DOHH2 (cell line): ENCODE data around the gene PDXK.

Experiments used
- H3F3A ChIP-seq: fragments of 200-600 bp; sonication (generic), shearing (Covaris generic); 2 replicates; pipeline ENCODE4 v1.6.0; 2016; ENCODE audit warnings: antibody characterized with exemption, mild to moderate bottlenecking; ENCODE audit not compliant: control insufficient read depth, insufficient read depth
- H3K27ac ChIP-seq: fragments of 200-600 bp; sonication (generic); 2 replicates; pipeline ENCODE4 v1.5.1; 2014; ENCODE audit warnings: low read depth, mild to moderate bottlenecking, low read length, moderate library complexity
- H3K27me3 ChIP-seq: fragments of 200-600 bp; sonication (generic); 2 replicates; pipeline ENCODE4 v1.6.1; 2014; ENCODE audit warnings: mild to moderate bottlenecking, low read length, mixed read lengths; ENCODE audit not compliant: control insufficient read depth
- H3K36me3 ChIP-seq: fragments of 200-600 bp; sonication (generic); 2 replicates; pipeline ENCODE4 v1.6.1; 2014; ENCODE audit warnings: mild to moderate bottlenecking, low read length, moderate library complexity, mixed read lengths; ENCODE audit not compliant: control insufficient read depth
- H3K4me1 ChIP-seq: fragments of 200-600 bp; sonication (generic); 2 replicates; pipeline ENCODE4 v1.6.1; 2014; ENCODE audit warnings: mild to moderate bottlenecking, low read length, mixed read lengths; ENCODE audit not compliant: control insufficient read depth
- H3K4me2 ChIP-seq: fragments of 200-600 bp; sonication (generic); 2 replicates; pipeline ENCODE4 v1.6.0; 2014; ENCODE audit warnings: mild to moderate bottlenecking, low read length, moderate library complexity
- H3K4me3 ChIP-seq: fragments of 200-600 bp; sonication (generic); 2 replicates; pipeline ENCODE4 v1.5.1; 2014; ENCODE audit warnings: mild to moderate bottlenecking, low read length, mixed read lengths
- H3K79me2 ChIP-seq: fragments of 200-600 bp; sonication (generic); 2 replicates; pipeline ENCODE4 v1.6.1; 2014; ENCODE audit warnings: mild to moderate bottlenecking, low read length, mixed read lengths; ENCODE audit not compliant: control insufficient read depth
- H3K9me2 ChIP-seq: fragments of 200-600 bp; sonication (generic); replicated peaks from 2 replicates; pipeline ENCODE4 v1.6.1; 2014; ENCODE audit warnings: mild to moderate bottlenecking, low read length, mixed read lengths; ENCODE audit not compliant: control insufficient read depth
- H3K9me3 ChIP-seq: fragments of 200-600 bp; sonication (generic); 2 replicates; pipeline ENCODE4 v1.6.1; 2014; ENCODE audit warnings: antibody characterized with exemption, low read length, mixed read lengths; ENCODE audit not compliant: control insufficient read depth, insufficient read depth
- H4K20me1 ChIP-seq: fragments of 200-600 bp; sonication (generic); 2 replicates; pipeline ENCODE4 v1.6.0; 2014; ENCODE audit warnings: low read depth, mild to moderate bottlenecking, antibody characterized with exemption, low read length, moderate library complexity; ENCODE audit not compliant: control insufficient read depth, insufficient read depth
- CTCF ChIP-seq: fragments of 200-600 bp; sonication (generic); IDR thresholded peaks from one replicate; pipeline ENCODE4 v1.5.1; 2014; ENCODE audit warnings: antibody characterized with exemption, mild to moderate bottlenecking, low read depth, low read length; ENCODE audit not compliant: poor library complexity, severe bottlenecking
- EZH2phosphoT487 ChIP-seq: fragments of 200-600 bp; sonication (generic); IDR thresholded peaks from 2 replicates; pipeline ENCODE4 v1.6.1; 2017; ENCODE audit warnings: borderline replicate concordance, mild to moderate bottlenecking, antibody characterized with exemption, low read length, moderate library complexity, mixed read lengths

Gene PDXK

GRCh38 chr21:43717166-43717853 is 1.6 kb upstream of the PDXK start:
- H3F3A ChIP-seq, result no peaks in the 10 kb centered on the region; the same call in 1 of the 2 replicates
- peaks cover 13% of the 10 kb centered on the region for H4K20me1 ChIP-seq
- H3K4me3 ChIP-seq, result peak overlapping the region; percentile 27; the same call in 1 of the 2 replicates
- TF ChIP-seq EZH2phosphoT487, result no peak
- TF ChIP-seq CTCF, result no peak
- H3K4me2 ChIP-seq, result peak overlapping the region; percentile 65
- peaks cover 6% of the 10 kb centered on the region; the same call in 1 of the 2 replicates for H3K36me3 ChIP-seq
- no peaks in the 10 kb centered on the region for H3K9me2 ChIP-seq
- H3K27me3 ChIP-seq, result peaks cover 29% of the 10 kb centered on the region
- H3K4me1 ChIP-seq, result peaks cover 50% of the 10 kb centered on the region
- peaks cover 32% of the 10 kb centered on the region for H3K79me2 ChIP-seq
- no peak overlapping the region for H3K27ac ChIP-seq
- H3K9me3 ChIP-seq, result no peaks in the 10 kb centered on the region

DNA sequence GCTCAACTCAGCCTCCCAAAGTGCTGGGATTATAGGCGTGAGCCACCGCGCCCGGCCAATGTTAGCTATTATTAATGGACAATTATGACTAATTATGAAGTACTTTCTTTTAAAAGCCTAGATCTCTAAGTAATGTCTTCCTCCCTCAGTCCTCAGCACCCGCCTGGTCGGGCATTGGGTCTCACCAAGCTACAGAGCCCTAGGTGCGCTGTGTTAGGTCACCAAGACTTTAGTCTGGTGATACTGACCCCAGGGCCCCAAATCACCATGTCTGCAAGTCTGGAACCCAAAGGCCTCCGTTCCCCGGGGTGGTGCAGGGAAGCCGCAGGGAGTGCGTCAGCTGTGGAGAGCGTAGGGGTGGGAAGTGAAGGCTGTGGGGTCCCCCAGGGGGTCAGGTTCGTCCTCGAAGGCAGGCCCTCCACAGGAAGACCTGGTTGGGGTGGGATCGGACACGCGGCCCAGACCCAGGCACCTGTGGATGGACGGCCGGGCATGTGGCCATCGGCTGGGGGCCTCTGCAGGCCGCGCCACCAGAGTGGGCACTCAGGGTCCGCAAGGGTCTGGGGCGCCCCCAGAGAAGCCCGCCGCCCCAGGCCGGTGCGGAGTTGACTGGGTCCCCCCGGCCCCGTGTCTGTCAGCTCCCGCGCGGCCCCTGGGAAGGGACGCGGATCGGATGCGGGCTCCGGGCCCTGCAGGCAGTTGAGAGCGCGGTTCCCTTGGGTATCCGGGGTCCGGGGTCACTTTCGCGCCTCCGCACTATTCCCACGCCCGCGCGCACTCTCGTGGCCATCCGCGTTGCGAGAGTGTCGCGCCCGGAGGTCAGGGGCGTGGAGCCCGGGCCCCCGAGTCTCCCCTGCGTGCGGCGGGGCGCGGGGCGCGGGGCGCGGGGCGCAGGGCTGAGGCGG is 710 bp upstream of the PDXK start:
- peaks cover 36% of the 10 kb centered on the region for H3K79me2 ChIP-seq
- peaks cover 50% of the 10 kb centered on the region for H3K4me1 ChIP-seq
- no peaks in the 10 kb centered on the region for H3K9me2 ChIP-seq
- no peak overlapping the region for H3K27ac ChIP-seq
- TF ChIP-seq EZH2phosphoT487, result no peak
- TF ChIP-seq CTCF, result no peak
- no peaks in the 10 kb centered on the region for H3K9me3 ChIP-seq
- no peaks in the 10 kb centered on the region; the same call in 1 of the 2 replicates for H3F3A ChIP-seq
- H3K27me3 ChIP-seq, result peaks cover 22% of the 10 kb centered on the region
- H3K36me3 ChIP-seq, result peaks cover 6% of the 10 kb centered on the region; the same call in 1 of the 2 replicates
- peak overlapping the region; percentile 91 for H3K4me3 ChIP-seq
- peaks cover 13% of the 10 kb centered on the region for H4K20me1 ChIP-seq
- peak overlapping the region; percentile 72 for H3K4me2 ChIP-seq

GRCh38 chr21:43719748-43720538 is 1.0 kb downstream of the PDXK start:
- Histone ChIP-seq H3K27me3 (peaks cover 19% of the 10 kb centered on the region), H3K27ac (peak overlapping the region; percentile 57; the same call in 1 of the 2 replicates), H3K4me1 (peaks cover 66% of the 10 kb centered on the region), H3K4me2 (peak overlapping the region; percentile 72), H3K36me3 (peaks cover 17% of the 10 kb centered on the region), H3F3A (no peaks in the 10 kb centered on the region; the same call in 1 of the 2 replicates), H3K9me3 (no peaks in the 10 kb centered on the region), H3K9me2 (no peaks in the 10 kb centered on the region), H3K4me3 (peak overlapping the region; percentile 91), H4K20me1 (peaks cover 13% of the 10 kb centered on the region), H3K79me2 (peaks cover 50% of the 10 kb centered on the region)
- TF ChIP-seq EZH2phosphoT487 (no peak), CTCF (no peak)
